Measurements from ENCODE around the gene EHHADH.

EHHADH gene

GRCh38 chr3:185199206-185199605 is 54.6 kb downstream of the EHHADH start:
- DNase-seq (ENCODE audit: low spot score) (no peak), FAIRE-seq (no peak)

- DNase-seq (ENCODE audit: low spot score): no peak
- no peak for FAIRE-seq
Observed at GRCh38 chr3:185197068-185197467, 56.8 kb downstream of the EHHADH start.

- DNase-seq (ENCODE audit: low spot score) (no peak), FAIRE-seq (no peak)
Observed at GRCh38 chr3:185195652-185196051, 58.2 kb downstream of the EHHADH start.

- no peak for DNase-seq (ENCODE audit: low spot score)
- no peak for FAIRE-seq
Observed at GRCh38 chr3:185188816-185189215, 65.0 kb downstream of the EHHADH start.

- DNase-seq (ENCODE audit: low spot score) (no peak), FAIRE-seq (no peak)
Observed at GRCh38 chr3:185187391-185187790, 66.5 kb downstream of the EHHADH start.

GRCh38 chr3:185176750-185177359 is 77.0 kb downstream of the EHHADH start:
- DNase-seq (ENCODE audit: low spot score) (peak; percentile 53), FAIRE-seq (no peak)

- DNase-seq (ENCODE audit: low spot score) (peak; percentile 25), FAIRE-seq (no peak)
Observed at GRCh38 chr3:185175370-185175987, 78.4 kb downstream of the EHHADH start.

GRCh38 chr3:185172086-185173049 is 81.5 kb downstream of the EHHADH start:
- DNase-seq (ENCODE audit: low spot score) (no peak), FAIRE-seq (no peak)

- no peak for FAIRE-seq
- no peak for DNase-seq (ENCODE audit: low spot score)
Observed at GRCh38 chr3:185164428-185165217, 89.2 kb downstream of the EHHADH start.

GRCh38 chr3:185162634-185163033 is 91.2 kb downstream of the EHHADH start:
- no peak for FAIRE-seq
- no peak for DNase-seq (ENCODE audit: low spot score)

- no peak for FAIRE-seq
Observed at GRCh38 chr3:185161761-185162160, 92.1 kb downstream of the EHHADH start.

GRCh38 chr3:185157347-185157746 is 96.5 kb downstream of the EHHADH start:
- no peak for DNase-seq (ENCODE audit: low spot score)
- no peak for FAIRE-seq

More at GRCh38 chr3:185161761-185162160, 92.1 kb downstream of the EHHADH start:
- no peak for DNase-seq (ENCODE audit: low spot score)

GRCh38 chr3:185155678-185156077 is 98.2 kb downstream of the EHHADH start:
- FAIRE-seq (no peak), DNase-seq (ENCODE audit: low spot score) (no peak)

- FAIRE-seq (peak; percentile 99), DNase-seq (ENCODE audit: low spot score) (no peak)
Observed at GRCh38 chr3:185153861-185154629, 99.8 kb downstream of the EHHADH start.

- peak; percentile 46 for FAIRE-seq
- peak; percentile 73 for DNase-seq (ENCODE audit: low spot score)
Observed at GRCh38 chr3:185153171-185153771, 100.6 kb downstream of the EHHADH start.

GRCh38 chr3:185152410-185153170 is 101.3 kb downstream of the EHHADH start, which contains the start of gene C3orf70:
Gene C3orf70 (minus strand): TSS chr3:185153060. CDS start chr3:185152823, 237 bp downstream.
- DNase-seq (ENCODE audit: low spot score): peak; percentile 87
- peak; percentile 27 for FAIRE-seq

- DNase-seq (ENCODE audit: low spot score) (no peak), FAIRE-seq (no peak)
Observed at GRCh38 chr3:185151964-185152409, 101.9 kb downstream of the EHHADH start.

- DNase-seq (ENCODE audit: low spot score) (no peak), FAIRE-seq (no peak)
Observed at GRCh38 chr3:185151101-185151963, 102.5 kb downstream of the EHHADH start.

All from urothelium cell line (cell line).